NCI-H2196 treated with DMSO at 0.1 percent for 48 hours (cell line): ENCODE data around the gene ZNF655.
"Not testable (repeated sequence)": the region's sequence is repeated elsewhere in the genome, so short reads cannot be mapped to it uniquely, and the experiment has no call there.

ENCODE experiments used
- DNase-seq: peaks from one replicate; lab custom pipeline; 2025; ENCODE audit not compliant: unreplicated experiment; lab: John Stamatoyannopoulos, UW

Gene ZNF655

DNA sequence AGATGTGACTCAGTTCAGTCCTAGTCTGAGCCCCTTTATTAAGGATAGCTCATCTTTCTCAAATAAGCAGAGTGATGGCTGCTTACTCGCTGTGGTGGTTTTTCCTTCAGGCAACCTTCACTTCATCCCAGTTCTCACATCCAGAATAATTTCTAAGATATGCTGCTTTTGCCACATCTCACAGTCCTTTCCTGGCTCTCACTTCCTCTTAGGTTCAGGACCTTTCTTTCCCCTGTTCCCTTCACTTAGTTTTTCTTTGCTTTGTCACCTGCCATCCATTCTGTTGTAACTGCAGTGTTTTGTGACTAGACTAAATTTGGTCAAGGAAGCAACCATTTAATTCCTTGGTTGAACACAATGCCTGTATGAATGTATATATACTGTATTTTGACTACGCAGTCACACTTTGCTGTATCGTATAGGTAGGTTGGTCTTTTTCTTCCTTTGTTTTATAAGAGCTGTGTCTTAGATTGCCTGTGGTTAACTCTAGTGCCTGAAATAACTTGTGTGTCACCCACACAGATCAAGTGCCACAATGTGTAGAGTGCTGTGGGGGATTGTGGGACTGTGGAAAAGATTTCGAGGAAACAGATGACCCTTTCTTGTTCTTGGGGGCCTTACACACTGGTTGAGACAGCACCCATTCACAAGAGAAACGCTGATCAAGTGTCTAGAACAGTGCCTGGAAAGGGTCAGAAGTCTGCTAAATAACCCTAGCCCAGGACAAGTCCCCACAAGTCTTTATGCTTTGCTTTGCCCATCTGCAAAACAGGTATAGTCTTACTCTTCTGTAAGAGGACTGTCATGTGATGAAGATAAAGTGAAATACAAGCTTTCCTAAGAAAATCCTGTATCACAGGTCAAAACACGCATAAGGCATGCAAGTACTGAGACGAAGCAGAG lies 2.6 kb downstream of the ZNF655 start:
- no peak for DNase-seq

DNA sequence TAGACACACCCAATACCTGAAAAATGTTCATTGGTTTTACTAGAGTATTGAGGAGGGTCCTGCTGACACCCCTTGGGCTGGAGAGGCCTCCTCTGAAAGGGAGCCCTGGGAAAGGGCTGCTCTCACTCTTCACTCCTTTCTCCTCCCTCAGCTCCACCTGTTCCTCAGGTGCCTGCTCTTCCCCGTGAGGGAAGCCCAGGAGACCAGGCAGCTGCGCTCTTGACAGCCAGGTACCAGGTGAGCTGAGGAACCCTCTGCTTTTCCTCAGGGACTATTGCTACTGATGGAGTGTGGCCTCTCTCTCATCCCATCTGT lies 3.3 kb downstream of the ZNF655 start:
- no peak for DNase-seq

DNA sequence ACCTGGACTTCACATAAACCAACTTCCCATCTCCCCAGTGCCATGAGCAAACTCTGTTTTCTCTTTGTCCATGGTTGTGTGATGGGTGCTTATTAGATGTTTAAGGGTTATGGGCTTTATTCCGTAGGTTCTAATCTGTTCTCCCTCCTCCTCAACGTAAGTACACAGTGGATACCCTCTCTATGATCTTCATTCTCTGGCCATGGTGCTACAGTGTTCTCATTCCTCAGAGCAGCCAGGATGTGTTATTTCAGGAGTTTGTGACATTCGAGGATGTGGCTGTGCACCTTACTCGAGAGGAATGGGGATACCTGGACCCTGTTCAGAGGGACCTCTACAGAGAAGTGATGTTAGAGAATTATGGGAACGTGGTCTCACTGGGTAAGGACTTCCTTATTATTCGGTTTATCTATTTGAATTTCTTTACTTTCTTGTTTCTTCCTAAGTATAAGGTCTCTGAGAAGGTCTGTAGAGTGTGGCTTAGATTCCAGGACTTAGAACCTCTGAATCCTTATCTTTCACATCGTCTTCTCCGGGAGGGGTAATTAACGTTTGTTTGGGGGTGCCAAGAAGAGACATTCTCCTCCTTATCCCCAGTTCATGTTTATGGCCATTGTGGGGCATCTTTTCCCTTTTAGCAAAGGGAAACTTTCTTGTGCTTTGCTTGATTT lies 3.8 kb downstream of the ZNF655 start:
- no peak for DNase-seq

DNA sequence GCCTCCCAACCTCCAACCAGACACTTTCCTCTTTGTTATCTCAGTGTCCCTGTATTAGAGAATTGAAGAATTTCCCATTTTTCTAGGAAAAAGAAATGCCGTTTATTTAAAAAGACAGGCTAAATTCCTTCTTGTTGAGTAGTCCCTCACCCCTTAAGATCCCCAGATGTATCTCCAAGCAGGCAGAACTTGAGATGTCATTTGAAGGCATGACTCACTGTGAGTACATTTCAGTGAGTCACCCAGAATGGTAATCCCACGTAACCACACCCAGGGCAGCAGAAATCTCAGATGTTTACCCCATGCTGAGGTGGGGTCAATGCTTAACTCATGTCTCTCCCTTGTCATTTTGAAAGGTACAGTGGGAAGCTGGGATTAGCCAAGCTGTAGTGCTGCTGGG lies 4.4 kb downstream of the ZNF655 start:
- DNase-seq = no peak

DNA sequence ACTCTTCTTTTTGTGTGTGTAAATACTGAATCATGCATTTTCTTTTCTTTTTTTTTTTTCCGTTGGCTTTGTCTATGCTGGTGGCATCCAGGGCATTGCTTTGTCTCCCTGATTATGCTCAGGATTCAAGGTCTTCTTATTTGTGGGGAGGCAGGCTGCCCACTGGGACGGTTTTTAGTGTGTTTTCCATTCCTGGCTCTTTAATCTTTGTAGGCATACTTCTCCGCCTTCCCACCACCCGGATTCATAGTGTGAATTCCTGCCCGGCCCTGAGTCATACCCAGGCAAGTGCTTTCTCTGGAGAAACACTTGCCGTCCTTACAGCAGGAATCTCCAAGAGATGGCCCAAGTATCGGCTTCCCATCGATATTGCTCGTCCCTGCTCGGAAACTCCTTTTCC lies 5.2 kb downstream of the ZNF655 start:
- DNase-seq = no peak

DNA sequence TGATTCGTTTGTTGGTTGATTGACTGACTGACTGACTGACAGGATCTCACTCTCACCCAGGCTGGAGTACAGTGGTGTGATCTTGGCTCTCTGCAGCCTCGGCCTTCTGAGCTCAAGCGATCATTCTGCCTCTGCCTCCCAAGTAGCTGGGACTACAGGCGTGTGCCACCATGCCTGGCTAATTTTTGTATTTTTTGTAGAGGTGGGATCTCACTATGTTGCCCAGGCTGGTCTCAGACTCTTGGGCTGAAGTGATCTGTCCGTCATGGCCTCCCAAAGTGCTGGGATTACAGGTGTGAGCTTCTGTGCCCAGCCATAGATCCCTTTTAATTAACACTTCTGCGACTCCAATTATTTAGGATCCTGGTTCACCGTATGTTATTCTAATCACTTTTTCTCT lies 10.3 kb downstream of the ZNF655 start:
- not testable (repeated sequence) for DNase-seq

DNA sequence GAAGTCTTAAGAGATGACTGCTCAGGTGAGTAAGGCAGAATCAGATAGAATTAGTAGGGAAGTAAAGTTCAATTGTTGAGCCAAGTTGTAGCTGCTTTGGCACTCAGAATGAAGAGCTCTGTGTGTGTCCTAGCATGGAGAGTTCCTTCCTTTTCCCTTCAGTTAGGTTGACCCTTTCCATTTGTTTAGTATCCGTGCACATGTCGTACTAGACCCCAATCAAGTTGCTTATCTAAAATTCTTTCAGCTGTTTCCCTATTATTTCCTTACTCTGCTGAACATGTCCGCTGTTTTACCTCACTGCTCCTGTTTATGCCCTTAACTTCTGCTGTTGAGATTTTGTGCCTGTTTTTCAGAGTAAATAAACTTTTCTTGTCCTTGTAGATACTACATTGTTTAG lies 13.3 kb downstream of the ZNF655 start:
- no peak for DNase-seq

DNA sequence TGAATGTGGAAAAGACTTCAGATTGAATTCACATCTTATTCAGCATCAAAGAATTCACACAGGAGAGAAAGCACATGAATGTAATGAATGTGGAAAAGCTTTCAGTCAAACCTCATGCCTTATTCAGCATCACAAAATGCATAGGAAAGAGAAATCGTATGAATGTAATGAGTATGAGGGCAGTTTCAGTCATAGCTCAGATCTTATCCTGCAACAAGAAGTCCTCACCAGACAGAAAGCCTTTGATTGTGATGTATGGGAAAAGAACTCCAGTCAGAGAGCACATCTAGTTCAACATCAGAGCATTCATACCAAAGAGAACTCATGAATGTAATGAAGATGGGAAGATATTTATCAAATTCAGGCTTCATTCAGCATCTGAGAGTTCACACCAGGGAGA lies 14.8 kb downstream of the ZNF655 start:
- no peak for DNase-seq

DNA sequence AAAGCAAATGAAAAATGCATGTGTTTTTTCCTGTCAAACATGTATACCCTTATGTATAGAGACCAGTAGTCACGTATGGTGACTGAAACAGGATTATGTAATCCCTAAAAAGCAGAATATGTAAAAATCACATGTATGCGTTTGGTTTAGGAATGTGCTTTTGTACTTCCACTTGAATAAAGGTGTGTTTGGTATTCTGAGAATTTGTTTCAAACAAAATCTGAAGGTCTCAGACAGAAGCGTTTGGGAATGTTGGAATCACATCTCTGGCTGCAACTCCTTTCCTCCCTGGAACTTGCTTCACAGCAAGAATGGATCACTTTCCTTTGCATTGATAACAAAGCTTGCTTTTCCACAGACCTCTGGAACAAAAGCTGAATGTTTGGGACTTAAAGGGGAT lies 17.8 kb downstream of the ZNF655 start:
- no peak for DNase-seq

DNA sequence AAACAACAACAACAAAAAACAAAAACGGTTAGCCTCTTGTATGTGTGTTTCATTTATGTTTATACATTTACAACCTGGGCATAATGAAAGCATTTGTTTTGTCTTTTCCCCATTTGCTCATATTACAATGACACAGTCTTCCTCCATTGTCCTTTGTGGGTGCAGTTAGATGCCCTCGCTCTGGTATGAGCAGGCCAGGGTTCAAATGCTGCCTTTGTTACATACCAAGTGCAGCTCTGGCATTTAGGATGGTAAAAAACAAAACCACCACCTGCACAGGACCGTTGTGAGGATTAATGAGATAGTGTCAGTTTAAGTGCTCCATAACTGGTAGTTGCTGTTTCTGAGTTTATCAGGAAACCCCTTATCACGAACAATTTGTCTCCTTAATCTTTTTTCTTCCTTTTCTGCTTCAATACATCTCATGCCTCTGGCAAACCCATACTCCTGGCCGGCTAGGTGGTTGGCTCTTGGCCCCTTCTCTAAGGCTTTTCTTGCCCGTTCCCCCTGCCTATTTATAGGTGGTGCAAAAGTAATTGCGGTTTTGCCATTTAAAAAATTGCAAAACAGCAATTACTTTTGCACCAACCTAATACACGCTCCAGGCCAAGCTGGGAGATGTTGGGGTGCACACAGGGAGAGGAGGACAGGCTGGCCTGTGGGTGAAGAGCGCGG lies 21.0 kb downstream of the ZNF655 start:
- DNase-seq = no peak

DNA sequence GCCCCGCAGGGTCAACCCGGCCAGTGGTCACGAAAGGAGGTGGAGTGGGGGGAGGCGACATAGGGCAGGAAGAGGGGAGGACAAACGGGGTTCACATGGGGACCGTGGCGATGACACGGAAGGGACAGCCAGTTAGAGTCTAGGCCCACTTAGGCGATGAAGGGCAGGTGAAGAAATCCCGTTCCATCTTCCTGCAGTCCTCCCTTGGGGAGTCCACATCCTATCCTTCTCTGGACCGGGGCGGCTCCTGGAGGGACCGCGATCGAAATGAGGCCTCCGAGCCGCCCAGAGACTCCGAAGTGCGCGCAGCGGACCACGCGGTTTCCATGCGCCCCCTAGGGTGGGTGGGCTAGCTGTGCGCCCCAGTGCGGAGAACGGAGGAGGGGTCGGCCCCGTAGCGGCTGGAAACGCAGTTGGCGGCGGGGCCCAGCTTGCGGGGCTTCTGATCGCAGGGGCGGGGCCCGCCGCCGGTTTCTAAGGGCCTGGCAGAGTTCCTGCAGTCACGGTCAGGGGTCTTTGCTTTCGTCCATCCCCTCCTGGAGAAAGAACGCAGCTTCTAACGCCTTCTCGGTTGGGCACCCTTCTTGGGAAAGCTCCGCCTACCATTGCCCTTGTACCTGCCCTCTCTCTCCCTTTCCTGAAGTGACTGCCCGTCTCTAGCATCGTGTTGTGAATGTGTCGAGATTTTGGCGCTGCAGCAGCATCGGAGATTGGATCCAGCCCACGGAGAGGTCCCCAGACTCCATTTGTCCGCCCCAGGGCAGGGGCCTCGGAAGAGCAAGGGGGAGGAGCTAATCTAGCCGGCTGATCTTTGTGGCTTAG lies 21.7 kb downstream of the ZNF655 start:
- DNase-seq = no peak

DNA sequence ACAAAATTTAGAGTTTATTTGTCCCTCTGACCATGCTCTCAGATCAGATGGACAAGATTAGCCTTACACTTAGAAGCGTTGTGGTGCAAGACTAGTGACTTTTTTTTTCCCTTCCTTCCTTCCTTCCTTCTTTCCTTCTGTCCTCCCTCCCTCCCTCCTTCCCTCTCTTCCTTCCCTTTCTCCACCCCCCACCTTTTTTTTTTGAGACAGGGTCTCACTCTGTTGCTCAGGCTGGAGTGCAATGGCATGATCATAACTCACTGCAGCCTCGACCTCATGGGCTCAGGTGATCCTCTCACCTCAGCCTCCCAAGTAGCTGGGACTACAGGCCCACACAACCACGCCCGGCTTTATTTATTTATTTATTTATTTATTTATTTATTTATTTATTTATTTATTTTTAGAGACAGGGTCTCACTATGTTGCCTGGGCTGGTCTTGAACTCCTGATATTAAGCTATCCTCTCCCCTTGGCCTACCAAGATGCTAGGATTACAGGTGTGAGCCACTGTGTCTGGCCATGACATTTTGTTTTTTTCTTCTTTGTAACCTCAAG lies 22.4 kb downstream of the ZNF655 start:
- DNase-seq = not testable (repeated sequence)

DNA sequence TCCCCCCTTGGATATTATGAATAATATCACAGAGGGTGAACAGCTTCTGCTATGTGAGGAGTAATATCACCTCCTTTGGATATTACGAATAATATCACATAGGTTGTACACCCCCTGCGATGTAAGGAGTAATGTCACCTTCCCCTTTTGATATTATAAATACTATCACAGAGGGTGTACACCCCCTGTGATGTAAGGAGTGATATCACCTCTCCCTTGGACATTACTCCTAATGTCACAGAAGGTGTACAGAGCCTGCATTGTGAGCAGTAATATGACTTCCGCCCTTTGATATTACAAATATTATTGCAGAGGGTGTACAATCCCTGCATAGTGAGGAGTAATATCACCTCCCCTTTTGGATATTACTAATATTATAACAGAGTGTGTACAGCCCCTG lies 30.4 kb downstream of the ZNF655 start:
- DNase-seq = no peak

DNA sequence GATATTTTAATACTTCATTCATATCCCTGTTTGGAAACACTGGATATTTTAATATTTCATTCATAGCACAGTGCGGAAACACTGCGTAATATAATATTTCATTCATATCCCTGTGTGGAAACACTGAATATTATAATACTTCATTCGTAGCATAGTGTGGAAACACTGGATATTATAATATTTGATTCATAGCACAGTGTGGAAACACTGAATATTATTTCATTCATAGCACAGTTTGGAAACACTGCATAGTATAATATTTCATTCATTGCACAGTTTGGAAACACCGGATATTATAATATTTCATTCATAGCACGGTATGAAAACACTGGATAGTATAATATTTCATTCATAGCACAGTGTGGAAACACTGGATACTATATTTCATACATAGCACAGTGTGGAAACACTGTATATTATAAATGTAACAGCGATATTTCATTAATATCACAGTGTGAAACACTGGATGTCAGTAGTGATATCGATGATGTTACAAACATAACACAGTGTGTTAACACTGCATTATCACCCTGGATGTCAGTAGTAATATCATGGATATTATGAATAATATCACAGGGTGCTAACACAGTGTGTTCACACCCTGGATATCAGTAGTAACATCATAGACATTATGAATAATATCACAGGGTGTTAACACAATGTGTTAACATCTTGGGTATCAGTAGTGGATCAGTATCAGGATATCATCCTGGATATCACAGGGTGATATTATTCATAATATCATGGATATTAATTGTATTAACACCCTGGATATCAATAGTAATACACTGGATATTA lies 36.7 kb downstream of the ZNF655 start:
- no peak for DNase-seq

DNA sequence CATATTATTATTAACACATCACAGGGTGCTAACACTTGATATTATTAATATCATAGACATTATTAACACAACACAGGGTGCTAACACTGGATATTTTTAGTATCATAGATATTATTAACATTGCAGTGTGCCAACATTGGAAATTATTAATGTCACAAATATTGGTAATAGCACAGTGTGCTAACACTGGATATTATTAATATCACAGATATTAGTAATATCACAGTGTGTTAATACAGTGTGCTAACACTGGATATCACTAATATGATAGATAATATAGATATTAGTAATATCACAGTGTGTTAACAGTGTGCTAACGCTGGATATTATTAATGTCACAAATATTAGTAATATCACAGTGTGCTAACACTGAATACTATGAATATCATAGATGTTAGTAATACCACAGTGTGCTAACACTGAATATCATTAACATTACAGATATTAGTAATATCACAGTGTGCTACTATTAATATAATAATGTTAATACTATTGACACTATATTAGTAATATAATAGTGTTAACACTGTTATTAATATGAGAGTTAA lies 38.0 kb downstream of the ZNF655 start:
- DNase-seq = no peak

DNA sequence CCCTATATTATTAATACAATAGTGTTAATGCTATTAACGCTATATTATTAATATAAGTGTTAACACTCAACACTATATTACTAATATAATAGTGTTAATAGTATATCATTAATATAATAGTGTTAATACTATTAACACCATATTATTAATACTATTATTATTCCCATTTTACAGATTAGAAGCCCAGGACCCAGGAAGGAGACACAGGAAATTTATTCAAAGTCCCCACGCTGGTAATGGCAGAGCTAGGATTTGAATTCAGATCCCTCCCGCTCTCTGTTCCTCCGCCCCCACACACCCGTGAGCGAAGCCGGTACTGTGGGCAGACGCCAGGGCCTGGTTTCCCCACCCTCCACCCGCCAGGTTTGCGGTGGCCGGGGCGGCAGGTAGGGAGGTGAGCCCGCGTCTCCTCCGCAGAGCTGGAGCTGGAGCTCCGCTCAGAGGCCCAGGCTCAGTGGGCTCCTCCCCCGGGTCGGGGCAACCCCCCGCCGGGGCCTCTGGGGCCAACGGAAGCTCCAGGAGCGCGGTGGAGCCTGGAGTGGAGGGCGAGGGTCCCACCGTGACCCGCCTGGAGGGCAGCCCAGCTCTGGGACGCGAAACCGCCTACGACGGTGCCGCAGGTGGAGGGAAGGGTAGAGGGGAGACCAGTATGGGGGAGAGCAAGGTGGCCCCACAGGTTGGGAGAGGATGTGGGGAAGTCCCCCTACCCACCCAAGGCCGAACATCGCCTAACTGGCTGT lies 39.5 kb downstream of the ZNF655 start, which contains the start of gene TMEM225B:
TMEM225B (plus strand) TSS at position 506 of the 740 bp plus-strand sequence. CDS start 6,122 bp downstream, outside the sequence.
- DNase-seq = no peak

DNA sequence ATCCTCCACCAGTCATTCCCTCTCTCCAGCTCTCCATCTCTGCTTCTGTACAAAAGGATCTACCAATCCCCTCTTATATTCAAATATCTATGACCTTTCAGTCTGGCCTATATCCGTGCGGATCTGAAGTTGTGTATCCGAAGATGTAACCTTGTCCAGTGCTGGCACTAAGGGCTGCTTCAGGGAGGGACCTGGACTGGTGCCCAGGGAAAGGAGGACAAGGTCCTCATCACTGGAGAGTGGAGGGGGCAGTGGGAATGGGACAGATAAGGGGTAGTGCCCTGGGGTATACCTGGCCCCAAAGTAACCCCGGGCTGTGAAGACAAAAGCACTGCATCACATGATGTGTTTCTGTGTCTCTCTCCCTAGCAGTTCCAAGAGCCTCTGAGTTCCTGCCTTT lies 41.4 kb downstream of the ZNF655 start:
- no peak for DNase-seq

DNA sequence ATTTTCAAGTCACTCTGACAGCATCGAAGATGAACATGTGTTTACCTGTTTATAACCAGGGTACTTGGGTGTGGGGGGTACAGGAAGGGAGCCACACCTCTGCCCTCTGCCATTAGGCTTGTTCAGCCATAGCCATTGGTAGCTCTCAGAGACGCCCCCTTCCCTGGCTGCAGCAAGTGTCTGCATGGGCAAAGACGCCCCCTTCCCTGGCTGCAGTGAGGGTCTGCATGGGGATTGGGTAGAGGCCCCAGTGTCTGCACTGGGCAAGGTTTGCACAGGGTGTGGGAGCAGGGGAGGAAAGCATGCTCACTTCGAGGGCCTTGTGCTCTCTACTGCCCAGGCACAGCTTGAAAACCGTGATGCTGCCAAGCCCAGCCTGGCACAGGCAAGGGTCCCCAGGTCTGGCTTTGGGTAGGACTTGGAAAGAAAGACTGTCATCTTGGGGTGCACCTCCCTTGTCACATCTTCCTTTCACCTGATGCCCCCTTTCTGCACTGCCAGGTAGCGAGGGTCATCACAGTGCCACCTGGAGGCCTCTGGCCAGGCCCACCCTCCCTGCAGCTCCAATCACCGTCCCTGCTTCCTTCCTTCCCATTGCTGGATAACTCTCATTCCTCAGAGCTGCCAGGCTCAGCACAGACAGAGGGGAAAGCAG lies 43.3 kb downstream of the ZNF655 start:
- no peak for DNase-seq

DNA sequence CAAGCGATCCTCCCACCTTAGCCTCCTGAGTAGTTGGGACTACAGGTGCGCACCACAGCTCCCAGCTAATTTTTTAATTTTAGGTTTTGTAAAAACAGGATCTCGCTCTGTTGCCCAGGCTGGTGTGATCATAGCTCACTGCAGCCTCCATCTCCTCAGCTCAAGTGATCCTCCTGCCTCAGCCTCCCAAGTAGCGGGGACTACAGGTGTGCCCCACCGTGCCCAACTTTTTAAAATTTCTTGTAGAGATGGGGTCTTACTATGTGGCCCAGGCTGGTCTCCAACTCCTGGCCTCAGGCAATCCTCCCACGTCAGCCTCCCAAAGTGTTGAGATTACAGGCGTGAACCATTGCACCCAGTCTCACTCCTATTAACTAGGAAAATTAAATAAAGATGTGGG lies 47.1 kb downstream of the ZNF655 start:
- no peak for DNase-seq
